NCI-H2107 treated with DMSO at 0.1 percent for 48 hours (cell line): ENCODE results near the gene NEB.

ENCODE experiments used
- DNase-seq: peaks from one replicate; lab custom pipeline; 2025; ENCODE audit not compliant: unreplicated experiment; lab: John Stamatoyannopoulos, UW

The NEB gene

GRCh38 chr2:151733771-151734672 is at the start of gene NEB:
Gene NEB, minus strand, starts transcription at chr2:151734476. Its CDS starts 1,320 bp downstream, at chr2:151733156.
- peak; percentile 78 for DNase-seq

- no peak for DNase-seq
These were observed 48.9 kb upstream of the NEB start for GRCh38 chr2:151783133-151783520.

- no peak for DNase-seq
These were observed 48.3 kb upstream of the NEB start for GRCh38 chr2:151782378-151783132.

- no peak for DNase-seq
These were observed 47.4 kb upstream of the NEB start for GRCh38 chr2:151781642-151782041.

- DNase-seq, result no peak
These were observed 46.7 kb upstream of the NEB start for GRCh38 chr2:151780938-151781337.

- DNase-seq, result no peak
These were observed 43.7 kb upstream of the NEB start for GRCh38 chr2:151777935-151778334.

GRCh38 chr2:151777487-151777886 is 43.2 kb upstream of the NEB start:
- DNase-seq, result no peak

- DNase-seq, result no peak
These were observed 42.1 kb upstream of the NEB start for GRCh38 chr2:151776367-151776766.

- no peak for DNase-seq
These were observed 40.9 kb upstream of the NEB start for GRCh38 chr2:151775057-151775740.

- no peak for DNase-seq
These were observed 40.2 kb upstream of the NEB start for GRCh38 chr2:151774506-151774905.

- DNase-seq, result no peak
These were observed 37.5 kb upstream of the NEB start for GRCh38 chr2:151771599-151772358.

GRCh38 chr2:151770995-151771394 is 36.7 kb upstream of the NEB start:
- DNase-seq, result no peak

- no peak for DNase-seq
These were observed 35.3 kb upstream of the NEB start for GRCh38 chr2:151769606-151770005.

GRCh38 chr2:151767536-151767935 is 33.3 kb upstream of the NEB start:
- no peak for DNase-seq

GRCh38 chr2:151766437-151767153 is 32.3 kb upstream of the NEB start:
- DNase-seq, result no peak

- peak; percentile 15 for DNase-seq
These were observed 31.6 kb upstream of the NEB start for GRCh38 chr2:151765760-151766410.

GRCh38 chr2:151762694-151763093 is 28.4 kb upstream of the NEB start:
- no peak for DNase-seq

- no peak for DNase-seq
These were observed 27.4 kb upstream of the NEB start for GRCh38 chr2:151761687-151762086.

GRCh38 chr2:151761193-151761592 is 26.9 kb upstream of the NEB start:
- no peak for DNase-seq
